Suprapubic skin (tissue), 3 donors: ENCODE data around the gene GTF2H4.

Source experiments
- POLR2AphosphoS5 ChIP-seq, 3 donors: sonication (generic); formaldehyde crosslinking; IDR thresholded peaks; one replicate each; pipeline ENCODE4 v1.6.1; 2017; ENCODE audit warnings: antibody characterized with exemption in 3 of 3
- TF ChIP-seq, protein P1 (sequence below), 2 donors: fragments of 200-600 bp in 1 of 2; fragments of 450-650 bp in 1 of 2; sonication (generic) in 1 of 2; IDR thresholded peaks; one replicate each; pipeline ENCODE4 v1.5.1; 2016 to 2019; ENCODE audit warnings: antibody characterized with exemption in 2 of 2, mild to moderate bottlenecking in 1 of 2, moderate library complexity in 1 of 2

DNA sequence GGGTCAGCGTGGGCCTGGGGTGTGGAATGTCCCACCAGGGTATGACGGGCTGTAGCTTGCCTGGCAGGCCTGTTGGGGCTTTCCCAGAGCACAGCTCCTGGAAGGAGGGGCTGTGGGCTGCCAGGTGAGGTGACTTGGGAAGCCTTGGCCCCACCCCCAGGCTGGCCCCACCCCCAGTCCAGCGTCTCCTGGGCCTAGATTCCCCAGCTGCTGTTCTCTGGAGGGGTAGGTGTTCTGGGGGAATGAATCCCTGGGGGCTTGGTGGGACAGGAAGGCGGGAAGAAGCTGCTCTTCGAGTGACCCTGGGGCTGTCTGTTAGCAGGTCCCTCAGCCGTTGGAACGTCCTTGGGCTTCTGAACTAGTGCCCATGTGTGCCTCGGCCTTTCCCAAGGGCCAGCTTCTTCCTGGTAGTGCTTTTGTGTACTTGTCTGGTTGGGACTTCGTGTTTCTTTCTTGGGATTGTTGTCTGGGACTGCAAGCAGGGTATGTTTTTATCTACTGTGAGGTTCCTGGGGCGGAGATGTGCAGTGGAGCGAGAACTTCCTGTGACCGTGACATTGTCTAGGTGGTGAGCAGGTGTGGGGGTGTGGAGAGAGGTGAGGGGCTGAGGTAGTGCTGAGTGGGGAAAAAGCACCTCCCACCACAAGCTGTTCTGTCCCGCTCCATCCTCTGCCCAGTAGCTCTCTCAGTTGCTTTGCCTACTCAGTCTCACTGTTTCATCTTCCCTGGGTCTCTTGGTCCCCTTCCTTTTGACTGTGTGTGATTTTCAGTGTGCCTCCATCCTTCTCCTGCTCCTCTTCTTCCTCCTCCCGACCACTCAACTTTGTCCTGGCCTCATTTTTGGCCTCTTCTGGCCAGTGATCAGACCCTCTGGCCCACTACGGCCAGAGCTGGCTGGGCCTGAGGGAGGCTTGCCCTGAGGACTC lies 25.0 kb upstream of the GTF2H4 start:
- TF ChIP-seq, protein P1, sequence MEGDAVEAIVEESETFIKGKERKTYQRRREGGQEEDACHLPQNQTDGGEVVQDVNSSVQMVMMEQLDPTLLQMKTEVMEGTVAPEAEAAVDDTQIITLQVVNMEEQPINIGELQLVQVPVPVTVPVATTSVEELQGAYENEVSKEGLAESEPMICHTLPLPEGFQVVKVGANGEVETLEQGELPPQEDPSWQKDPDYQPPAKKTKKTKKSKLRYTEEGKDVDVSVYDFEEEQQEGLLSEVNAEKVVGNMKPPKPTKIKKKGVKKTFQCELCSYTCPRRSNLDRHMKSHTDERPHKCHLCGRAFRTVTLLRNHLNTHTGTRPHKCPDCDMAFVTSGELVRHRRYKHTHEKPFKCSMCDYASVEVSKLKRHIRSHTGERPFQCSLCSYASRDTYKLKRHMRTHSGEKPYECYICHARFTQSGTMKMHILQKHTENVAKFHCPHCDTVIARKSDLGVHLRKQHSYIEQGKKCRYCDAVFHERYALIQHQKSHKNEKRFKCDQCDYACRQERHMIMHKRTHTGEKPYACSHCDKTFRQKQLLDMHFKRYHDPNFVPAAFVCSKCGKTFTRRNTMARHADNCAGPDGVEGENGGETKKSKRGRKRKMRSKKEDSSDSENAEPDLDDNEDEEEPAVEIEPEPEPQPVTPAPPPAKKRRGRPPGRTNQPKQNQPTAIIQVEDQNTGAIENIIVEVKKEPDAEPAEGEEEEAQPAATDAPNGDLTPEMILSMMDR (IDR thresholded peaks at IDR 0.05) = no peak
- TF ChIP-seq POLR2AphosphoS5 (IDR thresholded peaks at IDR 0.05) = no peak
